ENCODE data around the gene KCTD17. TPM values are rescaled to one million over a fixed set of nuclear protein-coding genes. Genes with fewer than 3 reads are reported as not detected.

The KCTD17 gene
- total RNA-seq, 1 donor from 2014 or later = 35.3 TPM

GRCh38 chr22:37101311-37102066 lies 49.9 kb downstream of the KCTD17 start:
- Histone ChIP-seq H3K27me3 (ENCODE audit: control insufficient read depth, insufficient read depth, low read length) (peaks cover 36% of the 10 kb centered on the region), H3K4me3 (ENCODE audit: low read depth, low read length) (no peak overlapping the region), H3K36me3 (ENCODE audit: control insufficient read depth, insufficient read depth, low read length) (no peaks in the 10 kb centered on the region)
- TF ChIP-seq, protein P1, sequence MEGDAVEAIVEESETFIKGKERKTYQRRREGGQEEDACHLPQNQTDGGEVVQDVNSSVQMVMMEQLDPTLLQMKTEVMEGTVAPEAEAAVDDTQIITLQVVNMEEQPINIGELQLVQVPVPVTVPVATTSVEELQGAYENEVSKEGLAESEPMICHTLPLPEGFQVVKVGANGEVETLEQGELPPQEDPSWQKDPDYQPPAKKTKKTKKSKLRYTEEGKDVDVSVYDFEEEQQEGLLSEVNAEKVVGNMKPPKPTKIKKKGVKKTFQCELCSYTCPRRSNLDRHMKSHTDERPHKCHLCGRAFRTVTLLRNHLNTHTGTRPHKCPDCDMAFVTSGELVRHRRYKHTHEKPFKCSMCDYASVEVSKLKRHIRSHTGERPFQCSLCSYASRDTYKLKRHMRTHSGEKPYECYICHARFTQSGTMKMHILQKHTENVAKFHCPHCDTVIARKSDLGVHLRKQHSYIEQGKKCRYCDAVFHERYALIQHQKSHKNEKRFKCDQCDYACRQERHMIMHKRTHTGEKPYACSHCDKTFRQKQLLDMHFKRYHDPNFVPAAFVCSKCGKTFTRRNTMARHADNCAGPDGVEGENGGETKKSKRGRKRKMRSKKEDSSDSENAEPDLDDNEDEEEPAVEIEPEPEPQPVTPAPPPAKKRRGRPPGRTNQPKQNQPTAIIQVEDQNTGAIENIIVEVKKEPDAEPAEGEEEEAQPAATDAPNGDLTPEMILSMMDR (IDR thresholded peaks at IDR 0.05; ENCODE audit: insufficient read depth, low read length, poor library complexity, severe bottlenecking) = no peak
- no peak for DNase-seq (ENCODE audit: low read depth)

DNA sequence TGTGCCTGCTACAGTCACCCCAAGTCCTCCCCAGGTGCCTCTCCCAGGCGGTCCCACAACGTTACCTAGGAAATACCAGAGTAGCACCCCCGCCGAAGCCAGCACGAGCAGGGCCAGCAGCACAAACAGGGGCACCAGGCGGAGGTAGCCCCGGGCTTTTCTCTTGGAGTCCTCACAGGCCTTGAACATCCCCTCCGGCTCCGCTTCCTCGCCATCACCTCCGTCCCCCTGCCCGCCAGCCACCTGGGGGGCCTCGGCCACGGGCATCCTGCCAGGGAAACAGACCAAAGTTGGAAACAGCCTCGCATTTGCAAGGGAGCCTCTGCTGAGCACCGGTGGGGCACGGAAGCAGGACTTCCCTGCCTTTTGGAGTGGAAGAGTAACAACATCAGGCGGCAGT lies 51.6 kb downstream of the KCTD17 start:
- no peak for DNase-seq (ENCODE audit: low read depth)
- no peak overlapping the region for H3K4me3 ChIP-seq (ENCODE audit: low read depth, low read length)
- no peaks in the 10 kb centered on the region for H3K36me3 ChIP-seq (ENCODE audit: control insufficient read depth, insufficient read depth, low read length)
- peaks cover 21% of the 10 kb centered on the region for H3K27me3 ChIP-seq (ENCODE audit: control insufficient read depth, insufficient read depth, low read length)
- TF ChIP-seq, protein P1 (IDR thresholded peaks at IDR 0.05; ENCODE audit: insufficient read depth, low read length, poor library complexity, severe bottlenecking) = no peak

DNA sequence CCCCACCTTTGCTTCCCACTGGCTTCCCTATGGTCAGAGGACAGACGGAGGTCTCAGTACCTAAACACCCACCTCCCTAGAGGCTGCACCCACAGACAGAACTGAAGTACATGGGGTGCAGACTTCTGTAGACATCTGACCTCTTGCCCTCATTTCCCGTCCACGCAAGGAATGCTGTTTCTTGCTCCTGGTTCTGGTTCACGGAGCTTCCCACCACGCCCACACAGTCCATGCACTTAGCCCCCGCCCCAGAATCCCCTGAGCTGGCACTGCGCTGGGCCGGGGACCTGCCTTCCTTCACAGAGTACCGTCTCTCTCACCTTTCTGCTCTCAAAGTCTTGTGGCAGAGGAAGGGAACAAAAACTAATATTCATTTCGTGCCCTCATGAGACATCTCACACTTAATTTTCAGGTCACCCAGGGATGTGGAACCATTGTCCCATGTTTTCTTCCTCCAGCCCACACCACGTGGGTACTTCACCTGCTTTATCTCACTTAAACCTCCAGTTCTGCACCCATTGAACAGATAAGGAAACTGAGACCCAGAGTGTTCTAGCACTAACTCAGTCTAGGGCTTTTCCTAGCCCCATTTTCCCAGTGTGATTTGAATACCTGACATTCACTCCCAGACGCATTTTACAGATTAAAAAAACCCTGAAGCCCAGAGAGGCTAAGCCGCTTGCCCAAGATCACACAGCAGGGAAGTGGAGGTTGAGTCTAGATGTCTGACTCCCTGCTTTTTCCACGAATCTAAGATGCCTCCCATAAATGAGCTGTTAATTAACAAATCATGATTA lies 52.3 kb downstream of the KCTD17 start:
- Histone ChIP-seq H3K36me3 (ENCODE audit: control insufficient read depth, insufficient read depth, low read length) (no peaks in the 10 kb centered on the region), H3K4me3 (ENCODE audit: low read depth, low read length) (no peak overlapping the region), H3K27me3 (ENCODE audit: control insufficient read depth, insufficient read depth, low read length) (peaks cover 15% of the 10 kb centered on the region)
- TF ChIP-seq, protein P1 (IDR thresholded peaks at IDR 0.05; ENCODE audit: insufficient read depth, low read length, poor library complexity, severe bottlenecking) = no peak
- no peak for DNase-seq (ENCODE audit: low read depth)

- Histone ChIP-seq H3K27me3 (ENCODE audit: control insufficient read depth, insufficient read depth, low read length) (peaks cover 13% of the 10 kb centered on the region), H3K36me3 (ENCODE audit: control insufficient read depth, insufficient read depth, low read length) (no peaks in the 10 kb centered on the region), H3K4me3 (ENCODE audit: low read depth, low read length) (no peak overlapping the region)
- no peak for DNase-seq (ENCODE audit: low read depth)
- TF ChIP-seq, protein P1 (IDR thresholded peaks at IDR 0.05; ENCODE audit: insufficient read depth, low read length, poor library complexity, severe bottlenecking) = no peak
Observed at GRCh38 chr22:37105154-37105553, 53.6 kb downstream of the KCTD17 start.

DNA sequence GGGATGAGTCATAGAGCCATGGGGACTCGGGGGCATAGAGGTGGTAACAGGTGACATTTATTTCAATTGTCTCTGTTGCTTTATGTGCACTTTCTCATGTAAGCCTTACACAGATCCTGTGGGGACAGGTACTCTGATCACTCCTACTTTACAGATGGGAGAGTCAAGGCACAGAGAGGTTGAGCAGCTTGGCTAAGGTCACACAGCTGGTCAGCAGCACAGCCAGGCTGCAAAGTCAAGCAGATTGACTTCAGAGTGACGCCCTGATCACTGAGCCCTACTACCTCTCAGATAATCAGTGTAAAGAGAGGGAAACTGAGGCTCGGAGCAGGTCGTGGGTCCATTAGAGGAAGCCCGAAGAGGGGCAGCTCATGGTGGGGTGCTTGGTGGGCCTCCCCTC lies 54.4 kb downstream of the KCTD17 start:
- no peak for DNase-seq (ENCODE audit: low read depth)
- TF ChIP-seq, protein P1 (IDR thresholded peaks at IDR 0.05; ENCODE audit: insufficient read depth, low read length, poor library complexity, severe bottlenecking) = no peak
- Histone ChIP-seq H3K36me3 (ENCODE audit: control insufficient read depth, insufficient read depth, low read length) (no peaks in the 10 kb centered on the region), H3K27me3 (ENCODE audit: control insufficient read depth, insufficient read depth, low read length) (peaks cover 10% of the 10 kb centered on the region), H3K4me3 (ENCODE audit: low read depth, low read length) (no peak overlapping the region)
